KMS-11 (cell line): Measurements from ENCODE around the gene CNST.
"Not testable (repeated sequence)": the region's sequence is repeated elsewhere in the genome, so short reads cannot be mapped to it uniquely, and the experiment has no call there.

Experiments
- H2AFZ ChIP-seq: fragments of 200-600 bp; sonication (generic); 2 replicates; pipeline ENCODE4 v1.6.1; 2016; ENCODE audit warnings: antibody characterized with exemption, mixed run types, low read depth
- H3K27ac ChIP-seq: fragments of 200-600 bp; sonication (generic); 2 replicates; pipeline ENCODE4 v1.6.1; 2016; ENCODE audit warnings: mild to moderate bottlenecking, mixed run types
- H3K27me3 ChIP-seq: fragments of 200-600 bp; sonication (generic); 2 replicates; pipeline ENCODE4 v1.6.1; 2017; ENCODE audit warnings: mild to moderate bottlenecking, low read depth, mixed run types, moderate library complexity; ENCODE audit not compliant: insufficient read depth
- H3K36me3 ChIP-seq: fragments of 200-600 bp; sonication (generic); 2 replicates; pipeline ENCODE4 v1.6.1; 2017; ENCODE audit warnings: mild to moderate bottlenecking, mixed run types; ENCODE audit not compliant: insufficient read depth
- H3K4me1 ChIP-seq: fragments of 200-600 bp; sonication (generic); 2 replicates; pipeline ENCODE4 v1.6.1; 2016; ENCODE audit warnings: mild to moderate bottlenecking, low read depth, mixed run types; ENCODE audit not compliant: poor library complexity, severe bottlenecking
- H3K4me2 ChIP-seq: fragments of 200-600 bp; sonication (generic); 2 replicates; pipeline ENCODE4 v1.7.0; 2016; ENCODE audit warnings: mild to moderate bottlenecking, mixed run types
- H3K4me3 ChIP-seq: fragments of 200-600 bp; sonication (generic); IDR thresholded peaks from 2 replicates; pipeline ENCODE4 v1.6.1; 2017; ENCODE audit warnings: low read depth, low read length, mixed read lengths; ENCODE audit not compliant: insufficient read depth
- H3K79me2 ChIP-seq: fragments of 200-600 bp; sonication (generic); 2 replicates; pipeline ENCODE4 v1.6.1; 2016; ENCODE audit warnings: low read depth, mixed run types; ENCODE audit not compliant: insufficient read depth
- H3K9ac ChIP-seq: fragments of 200-600 bp; sonication (generic); 2 replicates; pipeline ENCODE4 v1.6.1; 2016; ENCODE audit warnings: mild to moderate bottlenecking, mixed run types
- H4K20me1 ChIP-seq: fragments of 200-600 bp; sonication (generic); 2 replicates; pipeline ENCODE4 v1.6.1; 2016; ENCODE audit warnings: mild to moderate bottlenecking, mixed run types; ENCODE audit not compliant: insufficient read depth
- CTCF ChIP-seq: fragments of 200-600 bp; sonication (generic); conservative IDR thresholded peaks from 2 replicates; pipeline ENCODE4 v1.6.1; 2017; ENCODE audit warnings: low read depth, mild to moderate bottlenecking, antibody characterized with exemption, low read length, moderate library complexity, mixed read lengths

Gene CNST

DNA sequence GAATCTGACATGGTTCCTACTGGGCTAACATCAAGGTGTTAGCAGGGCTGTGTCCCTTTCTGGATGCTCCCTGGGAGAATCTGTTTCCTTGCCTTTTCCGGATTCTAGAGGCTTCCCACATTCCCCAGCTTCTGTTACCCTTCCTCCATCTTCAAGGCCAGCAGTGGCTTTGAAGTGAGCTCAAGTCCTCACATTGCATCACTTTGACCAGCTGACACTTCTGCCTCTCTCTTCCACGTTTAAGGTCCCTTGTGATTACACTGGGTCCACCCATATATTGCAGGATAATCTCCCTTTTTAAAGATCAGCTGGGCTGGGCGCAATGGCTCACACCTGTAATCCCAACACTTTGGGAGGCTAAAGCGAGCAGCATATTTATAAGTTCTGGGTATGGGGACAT lies 33.1 kb downstream of the CNST start:
- Histone ChIP-seq H3K9ac (no peak overlapping the region), H3K4me2 (no peak overlapping the region), H3K79me2 (no peaks in the 10 kb centered on the region), H2AFZ (no peak overlapping the region), H3K27me3 (no peaks in the 10 kb centered on the region), H3K27ac (no peak overlapping the region), H4K20me1 (no peaks in the 10 kb centered on the region), H3K4me1 (no peaks in the 10 kb centered on the region), H3K4me3 (no peak overlapping the region), H3K36me3 (no peaks in the 10 kb centered on the region)
- no peak for TF ChIP-seq CTCF

DNA sequence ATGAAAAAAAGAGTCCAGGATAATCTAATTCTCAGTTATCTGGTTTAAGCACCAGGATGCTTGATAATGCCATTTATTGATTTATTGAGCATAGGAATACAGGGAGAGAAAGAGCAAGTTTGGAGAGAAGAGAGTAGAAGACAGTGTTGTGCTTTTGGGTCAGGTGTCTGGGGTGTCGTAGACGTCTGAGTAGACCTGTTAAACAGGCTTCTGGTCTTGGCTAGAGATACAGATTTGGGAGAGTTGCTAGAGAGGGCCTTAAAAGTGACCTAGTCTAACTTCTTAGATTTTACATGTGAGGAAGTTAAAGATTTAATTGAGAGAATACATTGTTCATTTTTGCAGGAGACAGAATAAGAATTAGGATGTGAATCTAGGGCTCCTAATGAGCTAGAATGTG lies 34.3 kb downstream of the CNST start:
- H2AFZ ChIP-seq: no peak overlapping the region
- no peaks in the 10 kb centered on the region for H3K79me2 ChIP-seq
- no peak overlapping the region for H3K27ac ChIP-seq
- H3K4me3 ChIP-seq: no peak overlapping the region
- H3K9ac ChIP-seq: no peak overlapping the region
- H3K36me3 ChIP-seq: no peaks in the 10 kb centered on the region
- TF ChIP-seq CTCF: no peak
- no peaks in the 10 kb centered on the region for H4K20me1 ChIP-seq
- H3K4me2 ChIP-seq: no peak overlapping the region
- no peaks in the 10 kb centered on the region for H3K4me1 ChIP-seq
- no peaks in the 10 kb centered on the region for H3K27me3 ChIP-seq

- Histone ChIP-seq H3K27ac (no peak overlapping the region), H3K4me2 (no peak overlapping the region), H3K4me1 (no peaks in the 10 kb centered on the region), H3K9ac (no peak overlapping the region), H2AFZ (no peak overlapping the region), H3K4me3 (no peak overlapping the region), H3K79me2 (no peaks in the 10 kb centered on the region), H4K20me1 (no peaks in the 10 kb centered on the region), H3K27me3 (no peaks in the 10 kb centered on the region), H3K36me3 (no peaks in the 10 kb centered on the region)
- TF ChIP-seq CTCF: no peak
Measured at GRCh38 chr1:246602194-246602593, 35.9 kb downstream of the CNST start.

DNA sequence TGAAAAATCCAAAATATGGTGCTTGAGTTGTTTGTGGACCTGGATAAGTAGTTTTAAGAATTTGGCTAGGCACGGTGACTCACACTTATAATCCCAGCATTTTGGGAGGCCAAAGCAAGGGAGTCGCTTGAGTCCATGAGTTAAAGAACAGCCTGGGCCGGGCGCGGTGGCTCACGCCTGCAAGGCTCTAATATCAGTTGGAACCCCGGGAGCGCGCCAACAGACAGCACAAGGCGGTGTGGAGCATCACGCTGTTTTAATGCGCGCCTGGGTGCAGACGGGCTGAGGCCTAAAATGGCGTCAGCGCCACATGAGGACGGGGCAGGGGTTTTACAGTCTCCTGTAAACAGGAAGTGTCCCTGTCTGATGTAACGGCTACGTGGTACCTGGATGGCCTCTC lies 39.0 kb downstream of the CNST start:
- H3K9ac ChIP-seq, H3K36me3 ChIP-seq, H3K79me2 ChIP-seq, H3K4me2 ChIP-seq, H3K27ac ChIP-seq, H2AFZ ChIP-seq, H4K20me1 ChIP-seq, H3K27me3 ChIP-seq, H3K4me3 ChIP-seq, H3K4me1 ChIP-seq: not testable (repeated sequence)

GRCh38 chr1:246607462-246607861 lies 41.2 kb downstream of the CNST start:
- Histone ChIP-seq H2AFZ (no peak overlapping the region), H3K9ac (no peak overlapping the region), H3K79me2 (no peaks in the 10 kb centered on the region), H3K4me3 (no peak overlapping the region), H3K4me2 (no peak overlapping the region), H3K27me3 (no peaks in the 10 kb centered on the region), H3K4me1 (no peaks in the 10 kb centered on the region), H4K20me1 (no peaks in the 10 kb centered on the region), H3K36me3 (no peaks in the 10 kb centered on the region), H3K27ac (no peak overlapping the region)
- no peak for TF ChIP-seq CTCF
